K562 (cell line): Measurements from ENCODE around the gene CAMSAP3. TPM values are rescaled to one million over a fixed set of nuclear protein-coding genes. Genes with fewer than 3 reads are reported as not detected.

ENCODE experiments used
- ATAC-seq: fragments of 200-7000 bp; cut with Tn5 transposase; 3 replicates; pipeline ENCODE4 v1.9.1; 2020; ENCODE audit warnings: moderate library complexity
- BruUV-seq: library from RNA; stranded (reverse); fragments of 400-500 nt; replicated peaks from 2 replicates; lab custom pipeline; 2021; lab: Mats Ljungman, UMichigan
- CTCF ChIA-PET: fragments of 300-600 bp; formaldehyde crosslinking; extraction: SDS; loops from one replicate; lab custom pipeline; 2021; ENCODE audit warnings: low intra/inter-chr PET ratio; lab: Yijun Ruan, JAX
- POLR2A ChIA-PET: fragments of 300-600, 350-650 bp; sonication (Branson Sonifier 250); formaldehyde crosslinking; extraction: SDS; loops from one replicate; lab custom pipeline; 2021; ENCODE audit warnings: antibody characterized with exemption, inconsistent platforms; lab: Yijun Ruan, JAX
- DNase-seq, 4 experiments: peaks; one replicate each; pipeline versions ENCODE4 v3.0.0 to v3.0.0-alpha.2; 2011 to 2018; ENCODE audit warnings: low spot score in 3 of 4, mixed read lengths in 3 of 4; ENCODE audit errors: extremely low read depth in 1 of 4
- FAIRE-seq: peaks from 2 replicates; lab custom pipeline; 2011; peaks lifted over from hg19 to GRCh38; lab: Jason Lieb, UNC
- H2AFZ ChIP-seq: 2 replicates; pipeline ENCODE4 v1.6.0; 2011; ENCODE audit warnings: low read depth, low read length, control low read depth, inconsistent platforms
- H3K27ac ChIP-seq: fragments of 200-600 bp; 3 replicates; pipeline ENCODE4 v1.8.0; 2011; ENCODE audit warnings: low read depth, mild to moderate bottlenecking, control low read depth, inconsistent platforms, low read length, moderate library complexity, mixed read lengths; ENCODE audit errors: extremely low read depth
- H3K27me3 ChIP-seq, 2 experiments: fragments of 300-600 bp in 1 of 2; 2 replicates in 1 of 2; 3 replicates in 1 of 2; pipeline versions ENCODE4 v1.6.0 to v1.8.0; 2011; ENCODE audit warnings: inconsistent platforms in 2 of 2, low read length in 2 of 2, mild to moderate bottlenecking in 1 of 2, mixed read lengths in 1 of 2, moderate library complexity in 1 of 2; ENCODE audit not compliant: control insufficient read depth in 2 of 2, insufficient read depth in 2 of 2
- H3K36me3 ChIP-seq: fragments of 300-600 bp; 3 replicates; pipeline ENCODE4 v1.8.0; 2011; ENCODE audit warnings: mild to moderate bottlenecking, low read length, inconsistent platforms; ENCODE audit not compliant: control insufficient read depth, insufficient read depth
- H3K4me1 ChIP-seq, 2 experiments: fragments of 200-600 bp in 1 of 2; replicated peaks in 1 of 2; 2 replicates in 1 of 2; 3 replicates in 1 of 2; pipeline versions ENCODE4 v1.5.1 to v1.8.0; 2011; ENCODE audit warnings: inconsistent platforms in 2 of 2, low read length in 2 of 2, mild to moderate bottlenecking in 1 of 2, mixed read lengths in 1 of 2, moderate library complexity in 1 of 2; ENCODE audit not compliant: control insufficient read depth in 2 of 2, insufficient read depth in 2 of 2
- H3K4me2 ChIP-seq: 2 replicates; pipeline ENCODE4 v1.6.1; 2011; ENCODE audit warnings: low read length, control low read depth, inconsistent platforms, mixed read lengths; ENCODE audit not compliant: insufficient read depth
- H3K4me3 ChIP-seq: fragments of 200-600 bp; sonication (generic), shearing (Covaris generic); 2 replicates; pipeline ENCODE4 v1.5.1; 2016; ENCODE audit warnings: control low read depth, inconsistent platforms
- H3K79me2 ChIP-seq: fragments of 200-600 bp; 3 replicates; pipeline ENCODE4 v1.8.0; 2011; ENCODE audit warnings: low read length, inconsistent platforms; ENCODE audit not compliant: control insufficient read depth, insufficient read depth
- H3K9ac ChIP-seq, 2 experiments: 2 replicates each; pipeline versions ENCODE4 v1.6.0 to v1.6.1; 2011; ENCODE audit warnings: low read depth in 2 of 2, low read length in 2 of 2, control low read depth in 1 of 2, inconsistent platforms in 1 of 2, mild to moderate bottlenecking in 1 of 2, mixed read lengths in 1 of 2; ENCODE audit not compliant: insufficient read depth in 1 of 2
- H3K9me1 ChIP-seq: one replicate; pipeline ENCODE4 v1.6.0; 2011; ENCODE audit warnings: inconsistent platforms, mild to moderate bottlenecking, low read length, moderate library complexity; ENCODE audit not compliant: control insufficient read depth, insufficient read depth
- H3K9me3 ChIP-seq: replicated peaks from 2 replicates; pipeline ENCODE4 v1.5.1; 2011; ENCODE audit warnings: low read depth, low read length, inconsistent platforms; ENCODE audit not compliant: control insufficient read depth, insufficient read depth
- H4K20me1 ChIP-seq: replicated peaks from 2 replicates; pipeline ENCODE4 v1.6.1; 2011; ENCODE audit warnings: low read length, inconsistent platforms, mixed read lengths; ENCODE audit not compliant: control insufficient read depth, insufficient read depth
- GABPA ChIP-seq: fragments of 200-800 bp; sonication (Bioruptor generic); conservative IDR thresholded peaks from 2 replicates; pipeline ENCODE4 v1.6.1; 2016; ENCODE audit warnings: low read depth, missing genetic modification characterization, missing compliant biosample characterization
- MYC ChIP-seq, 2 experiments: fragments of 250-450 bp in 1 of 2; sonication (Bioruptor Pico) in 1 of 2; IDR thresholded peaks; 2 replicates each; pipeline versions ENCODE4 v1.5.1 to v1.6.1; 2012 to 2021; ENCODE audit warnings: low read depth in 2 of 2, borderline replicate concordance in 1 of 2, improper control_type of control experiment in 1 of 2, low read length in 1 of 2, mild to moderate bottlenecking in 1 of 2, moderate library complexity in 1 of 2
- NR2C2 ChIP-seq, 2 experiments: fragments of 200-800 bp in 1 of 2; sonication (Bioruptor generic) in 1 of 2; sonication (generic) in 1 of 2; formaldehyde crosslinking in 1 of 2; IDR thresholded peaks; 2 replicates each; pipeline versions ENCODE4 v1.6.1 to v1.8.0; 2016 to 2022; ENCODE audit warnings: mild to moderate bottlenecking in 1 of 2, missing compliant biosample characterization in 1 of 2, missing genetic modification characterization in 1 of 2, missing genetic modification reagents in 1 of 2
- PHF8 ChIP-seq: fragments of 200-600 bp; sonication (generic); IDR thresholded peaks from 2 replicates; pipeline ENCODE4 v1.6.1; 2012; ENCODE audit warnings: mixed run types, mild to moderate bottlenecking, inconsistent platforms, low read length, moderate library complexity, borderline replicate concordance
- POLR2A ChIP-seq: fragments of 450-650 bp; conservative IDR thresholded peaks from 2 replicates; pipeline ENCODE4 v1.6.1; 2016
- RFX5 ChIP-seq: IDR thresholded peaks from 2 replicates; pipeline ENCODE4 v1.6.1; 2011; ENCODE audit warnings: low read depth, mild to moderate bottlenecking, improper control_type of control experiment, low read length
- STAG1 ChIP-seq: sonication (generic); formaldehyde crosslinking; IDR thresholded peaks from 2 replicates; pipeline ENCODE4 v1.5.0; 2020; ENCODE audit warnings: missing genetic modification reagents, borderline replicate concordance
- ZNF282 ChIP-seq: sonication (generic); formaldehyde crosslinking; IDR thresholded peaks from 2 replicates; pipeline ENCODE4 v1.8.1; 2023; ENCODE audit warnings: missing genetic modification reagents
- ZNF431 ChIP-seq: sonication (generic); formaldehyde crosslinking; IDR thresholded peaks from 2 replicates; pipeline ENCODE4 v1.8.0; 2022; ENCODE audit warnings: mild to moderate bottlenecking, missing genetic modification reagents
- WGBS: fragments of 100-300 bp; shearing (Covaris generic); methylation state at CpG from one replicate; pipeline ENCODE4 v1.1.6; 2016; ENCODE audit warnings: low coverage, mixed read lengths; ENCODE audit not compliant: insufficient coverage; ENCODE audit errors: missing lambda C conversion rate; 5-methylcytosine and 5-hydroxymethylcytosine counted together
- in situ Hi-C: fragments of 300-500 bp; cut with MboI; formaldehyde crosslinking; loops from 4 replicates; pipeline ENCODE4 v1.15.0; 2018; ENCODE audit warnings: inconsistent platforms, mixed read lengths
- intact Hi-C: fragments of 100-400 bp; cut with micrococcal nuclease; formaldehyde crosslinking; loops from 2 replicates; pipeline ENCODE4 v1.14.2; 2022
- polyA plus RNA-seq, 8 experiments: library from polyadenylated mRNA; depleted of rRNA in 4 of 8; stranded (reverse) in 5 of 8; unstranded in 3 of 8; fragments of >200 nt; fragmentation: Nextera tagmentation in 2 of 8; fragmentation: Illumina TruSeq in 1 of 8; extraction: Ambion mirVana in 2 of 8; extraction: Trizol in 1 of 8; gene quantifications; 2 replicates each; pipeline versions ENCODE4 v1.2.1 to v1.2.3, GENCODE V29; 2011 to 2014; ENCODE audit warnings: inconsistent platforms in 1 of 8, missing spikeins in 1 of 8
- total RNA-seq, 7 experiments: library from RNA; depleted of rRNA in 6 of 7; stranded (reverse); fragments of >200 nt in 6 of 7; fragmentation: Illumina TruSeq in 2 of 7; extraction: Trizol in 2 of 7; gene quantifications; 2 replicates each; pipeline versions ENCODE4 v1.2.1 to v1.2.3, GENCODE V29; 2011 to 2021; ENCODE audit warnings: low replicate concordance in 1 of 7
- TF ChIP-seq, protein P1 (sequence below), 3 experiments: fragments of 200-800 bp in 1 of 3; sonication (Bioruptor generic) in 1 of 3; sonication (generic) in 1 of 3; formaldehyde crosslinking in 1 of 3; IDR thresholded peaks; 2 replicates each; pipeline versions ENCODE4 v1.6.1 to v1.8.0; 2016 to 2022; ENCODE audit warnings: mild to moderate bottlenecking in 2 of 3, missing compliant biosample characterization in 2 of 3, missing genetic modification characterization in 2 of 3, missing genetic modification reagents in 1 of 3
- TF ChIP-seq, protein P2 (sequence below): fragments of 450-650 bp; IDR thresholded peaks from 2 replicates; pipeline ENCODE4 v1.6.1; 2017; ENCODE audit warnings: antibody characterized with exemption, mild to moderate bottlenecking

Gene CAMSAP3
- total and polyA plus RNA-seq, 9 of the 15 experiments (the other 6 are each of a cell fraction or from before 2014, with no cell fraction given): 0.01 to 0.89 (median 0.22) TPM; not detected in 1

DNA sequence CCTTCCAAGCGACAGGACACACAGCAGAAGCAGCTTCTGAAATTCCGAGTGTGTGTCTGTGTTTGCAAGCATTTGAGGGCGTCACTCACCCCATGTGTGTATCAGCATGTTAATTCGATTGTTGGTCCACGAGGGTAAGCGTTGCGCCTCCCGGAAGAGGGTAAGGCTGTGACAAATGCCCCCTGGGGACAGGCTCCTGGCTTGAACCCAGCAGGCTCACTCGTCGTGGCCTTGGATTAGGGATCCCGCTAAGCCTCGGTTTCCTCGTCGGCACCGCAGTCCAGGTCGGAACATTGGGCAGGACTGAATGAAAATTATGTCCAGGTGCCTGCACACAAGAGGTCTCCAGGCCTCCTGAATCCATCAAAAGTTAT is 40.6 kb downstream of the CAMSAP3 start:
- WGBS: 23% methylated on average over 16 of the region's 16 CpGs
- Histone ChIP-seq H3K9me3 (peaks cover 6% of the 10 kb centered on the region; the same call in 1 of the 2 replicates), H4K20me1 (peaks cover 14% of the 10 kb centered on the region), H3K36me3 (peaks cover 42% of the 10 kb centered on the region; the same call in 2 of the 3 replicates), H3K9me1 (no peaks in the 10 kb centered on the region), H3K9ac (peak overlapping the region; percentile 90 to 97), H2AFZ (peak overlapping the region; percentile 98), H3K4me3 (peak overlapping the region; percentile 79), H3K4me1 (peaks cover 15 to 51% of the 10 kb centered on the region in 2 experiments; a peak in 4 of 5 replicates), H3K4me2 (peak overlapping the region; percentile 95), H3K79me2 (peaks cover 40% of the 10 kb centered on the region), H3K27ac (peak overlapping the region; percentile 93; the same call in 2 of the 3 replicates), H3K27me3 (no peaks in the 10 kb centered on the region; a peak in 1 of 5 replicates)
- intact Hi-C loops (no loop called here), in situ Hi-C loops (no loop called here)
- ChIA-PET CTCF (no interaction called here), POLR2A (interaction anchor here (0.6 to 0.7 kb wide), 2 partner anchors 233 to 308 kb away, joined by 3 read pairs; no protein-coding TSS in a partner anchor)
- DNase-seq (no peak), FAIRE-seq (no peak), ATAC-seq (no peak)
- BruUV-seq: TSS peak; percentile 87
- TF ChIP-seq ZNF282 (CRISPR knock-in tag) (0 out of 2 replicates have a peak, but pooled peaks have one; percentile 44), POLR2A (no peak), RFX5 (no peak), STAG1 (CRISPR knock-in tag) (peak; percentile 44; the same call in 1 of the 2 replicates), GABPA (tag) (no peak), ZNF431 (CRISPR knock-in tag) (peak; percentile 70; the same call in 1 of the 2 replicates), NR2C2 (CRISPR knock-in tag; IDR thresholded peaks at IDR 0.05) (no peak), NR2C2 (tag; IDR thresholded peaks at IDR 0.05) (0 out of 2 replicates have a peak, but pooled peaks have one; percentile 4), MYC (IDR thresholded peaks at IDR 0.05; ENCODE audit: low read depth, low read length) (no peak), MYC (CRISPR knock-in tag; IDR thresholded peaks at IDR 0.05; ENCODE audit: borderline replicate concordance, low read depth) (0 out of 2 replicates have a peak, but pooled peaks have one; percentile 34), PHF8 (no peak)
- TF ChIP-seq, protein P1, sequence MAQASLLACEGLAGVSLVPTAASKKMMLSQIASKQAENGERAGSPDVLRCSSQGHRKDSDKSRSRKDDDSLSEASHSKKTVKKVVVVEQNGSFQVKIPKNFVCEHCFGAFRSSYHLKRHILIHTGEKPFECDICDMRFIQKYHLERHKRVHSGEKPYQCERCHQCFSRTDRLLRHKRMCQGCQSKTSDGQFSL (CRISPR knock-in tag; IDR thresholded peaks at IDR 0.05): peak; percentile 75; the same call in 1 of the 2 replicates
- TF ChIP-seq, protein P1 (tag; IDR thresholded peaks at IDR 0.05): no peak
- TF ChIP-seq, protein P2, sequence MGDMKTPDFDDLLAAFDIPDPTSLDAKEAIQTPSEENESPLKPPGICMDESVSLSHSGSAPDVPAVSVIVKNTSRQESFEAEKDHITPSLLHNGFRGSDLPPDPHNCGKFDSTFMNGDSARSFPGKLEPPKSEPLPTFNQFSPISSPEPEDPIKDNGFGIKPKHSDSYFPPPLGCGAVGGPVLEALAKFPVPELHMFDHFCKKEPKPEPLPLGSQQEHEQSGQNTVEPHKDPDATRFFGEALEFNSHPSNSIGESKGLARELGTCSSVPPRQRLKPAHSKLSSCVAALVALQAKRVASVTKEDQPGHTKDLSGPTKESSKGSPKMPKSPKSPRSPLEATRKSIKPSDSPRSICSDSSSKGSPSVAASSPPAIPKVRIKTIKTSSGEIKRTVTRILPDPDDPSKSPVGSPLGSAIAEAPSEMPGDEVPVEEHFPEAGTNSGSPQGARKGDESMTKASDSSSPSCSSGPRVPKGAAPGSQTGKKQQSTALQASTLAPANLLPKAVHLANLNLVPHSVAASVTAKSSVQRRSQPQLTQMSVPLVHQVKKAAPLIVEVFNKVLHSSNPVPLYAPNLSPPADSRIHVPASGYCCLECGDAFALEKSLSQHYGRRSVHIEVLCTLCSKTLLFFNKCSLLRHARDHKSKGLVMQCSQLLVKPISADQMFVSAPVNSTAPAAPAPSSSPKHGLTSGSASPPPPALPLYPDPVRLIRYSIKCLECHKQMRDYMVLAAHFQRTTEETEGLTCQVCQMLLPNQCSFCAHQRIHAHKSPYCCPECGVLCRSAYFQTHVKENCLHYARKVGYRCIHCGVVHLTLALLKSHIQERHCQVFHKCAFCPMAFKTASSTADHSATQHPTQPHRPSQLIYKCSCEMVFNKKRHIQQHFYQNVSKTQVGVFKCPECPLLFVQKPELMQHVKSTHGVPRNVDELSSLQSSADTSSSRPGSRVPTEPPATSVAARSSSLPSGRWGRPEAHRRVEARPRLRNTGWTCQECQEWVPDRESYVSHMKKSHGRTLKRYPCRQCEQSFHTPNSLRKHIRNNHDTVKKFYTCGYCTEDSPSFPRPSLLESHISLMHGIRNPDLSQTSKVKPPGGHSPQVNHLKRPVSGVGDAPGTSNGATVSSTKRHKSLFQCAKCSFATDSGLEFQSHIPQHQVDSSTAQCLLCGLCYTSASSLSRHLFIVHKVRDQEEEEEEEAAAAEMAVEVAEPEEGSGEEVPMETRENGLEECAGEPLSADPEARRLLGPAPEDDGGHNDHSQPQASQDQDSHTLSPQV: 0 out of 2 replicates have a peak, but pooled peaks have one; percentile 4
